Liver (tissue), 9 donors: ENCODE data around the gene WWC1. TPM values are rescaled to one million over a fixed set of nuclear protein-coding genes. Genes with fewer than 3 reads are reported as not detected.

ENCODE experiments used
- DNase-seq: peaks from one replicate; pipeline ENCODE4 v3.0.0-alpha.2; 2017; ENCODE audit warnings: low spot score
- H3K27ac ChIP-seq, 2 donors: one replicate each; pipeline ENCODE4 v1.7.0; 2013; ENCODE audit warnings: inconsistent platforms in 2 of 2, low read length in 2 of 2, control low read depth in 1 of 2, low read depth in 1 of 2, mild to moderate bottlenecking in 1 of 2
- H3K27me3 ChIP-seq, 4 donors: one replicate each; pipeline versions ENCODE4 v1.6.1 to v1.7.0; 2013; ENCODE audit warnings: low read length in 3 of 4, inconsistent platforms in 1 of 4, mild to moderate bottlenecking in 1 of 4, moderate library complexity in 1 of 4; ENCODE audit not compliant: control insufficient read depth in 4 of 4, insufficient read depth in 4 of 4
- H3K36me3 ChIP-seq, 4 donors: one replicate each; pipeline versions ENCODE4 v1.6.1 to v1.7.0; 2013; ENCODE audit warnings: low read length in 3 of 4, mild to moderate bottlenecking in 3 of 4, low read depth in 1 of 4, moderate library complexity in 1 of 4; ENCODE audit not compliant: control insufficient read depth in 4 of 4, insufficient read depth in 3 of 4
- H3K4me1 ChIP-seq, 4 donors: one replicate each; pipeline versions ENCODE4 v1.6.1 to v1.7.0; 2013; ENCODE audit warnings: low read length in 3 of 4, mild to moderate bottlenecking in 3 of 4, moderate library complexity in 1 of 4; ENCODE audit not compliant: control insufficient read depth in 4 of 4, insufficient read depth in 4 of 4
- H3K4me3 ChIP-seq, 3 donors: one replicate each; pipeline versions ENCODE4 v1.6.1 to v1.7.0; 2013; ENCODE audit warnings: low read length in 3 of 3, control low read depth in 1 of 3, low read depth in 1 of 3, mild to moderate bottlenecking in 1 of 3
- H3K9ac ChIP-seq, 2 donors: one replicate each; pipeline ENCODE4 v1.7.0; 2013; ENCODE audit warnings: low read length in 2 of 2, mild to moderate bottlenecking in 2 of 2, moderate library complexity in 2 of 2, control low read depth in 1 of 2, low read depth in 1 of 2
- H3K9me3 ChIP-seq, 4 donors: one replicate each; pipeline versions ENCODE4 v1.6.1 to v1.7.0; 2013; ENCODE audit warnings: low read length in 3 of 4; ENCODE audit not compliant: control insufficient read depth in 4 of 4
- ATF3 ChIP-seq: IDR thresholded peaks from 2 replicates; pipeline ENCODE4 v1.6.1; 2016; ENCODE audit warnings: antibody characterized with exemption
- EGR1 ChIP-seq, 2 donors: IDR thresholded peaks; 2 replicates each; pipeline ENCODE4 v1.6.1; 2016 to 2018; ENCODE audit warnings: antibody characterized with exemption in 2 of 2, low read depth in 2 of 2
- FOXA1 ChIP-seq: IDR thresholded peaks from 2 replicates; pipeline ENCODE4 v1.6.1; 2016; ENCODE audit warnings: antibody characterized with exemption
- FOXA2 ChIP-seq: IDR thresholded peaks from 2 replicates; pipeline ENCODE4 v1.6.1; 2016; ENCODE audit warnings: antibody characterized with exemption
- GABPA ChIP-seq, 2 donors: IDR thresholded peaks in 1 of 2; conservative IDR thresholded peaks in 1 of 2; 2 replicates each; pipeline ENCODE4 v1.6.1; 2016; ENCODE audit warnings: antibody characterized with exemption in 2 of 2, mild to moderate bottlenecking in 1 of 2, moderate library complexity in 1 of 2
- HNF4A ChIP-seq, 2 donors: conservative IDR thresholded peaks; 2 replicates each; pipeline ENCODE4 v1.6.1; 2016; ENCODE audit warnings: antibody characterized with exemption in 2 of 2, mild to moderate bottlenecking in 2 of 2
- HNF4G ChIP-seq: IDR thresholded peaks from 2 replicates; pipeline ENCODE4 v1.6.1; 2016; ENCODE audit warnings: antibody characterized with exemption
- NR2F2 ChIP-seq: IDR thresholded peaks from 2 replicates; pipeline ENCODE4 v1.6.1; 2016; ENCODE audit warnings: antibody characterized with exemption
- RAD21 ChIP-seq, 2 donors: IDR thresholded peaks; 2 replicates each; pipeline ENCODE4 v1.6.1; 2016; ENCODE audit warnings: antibody characterized with exemption in 2 of 2, mild to moderate bottlenecking in 2 of 2
- RXRA ChIP-seq, 2 donors: IDR thresholded peaks; 2 replicates each; pipeline ENCODE4 v1.6.1; 2017 to 2018; ENCODE audit warnings: antibody characterized with exemption in 2 of 2, mild to moderate bottlenecking in 1 of 2
- SP1 ChIP-seq: IDR thresholded peaks from 2 replicates; pipeline ENCODE4 v1.6.1; 2018; ENCODE audit warnings: antibody characterized with exemption, mild to moderate bottlenecking
- TAF1 ChIP-seq: conservative IDR thresholded peaks from 2 replicates; pipeline ENCODE4 v1.6.1; 2016; ENCODE audit warnings: antibody characterized with exemption, mild to moderate bottlenecking
- WGBS: extraction: QIAGEN DNeasy Blood & Tissue Kit; methylation state at CpG from one replicate; pipeline ENCODE4 v1.1.7; 2013; 5-methylcytosine and 5-hydroxymethylcytosine counted together
- polyA plus RNA-seq, 2 donors: library from polyadenylated mRNA; stranded (reverse) in 1 of 2; unstranded in 1 of 2; fragments of 200-250 nt in 1 of 2; fragments of >200 nt in 1 of 2; fragmentation: Nextera tagmentation in 1 of 2; extraction: Ambion mirVana in 1 of 2; gene quantifications; one replicate each; pipeline versions ENCODE4 v1.2.1 to v1.2.3, GENCODE V29; 2013 to 2015
- total RNA-seq, 2 donors: library from RNA; depleted of rRNA; stranded (reverse); fragments of >200 nt; gene quantifications; one replicate each; pipeline ENCODE4 v1.2.3, GENCODE V29; 2014
- TF ChIP-seq, protein P1 (sequence below): IDR thresholded peaks from 2 replicates; pipeline ENCODE4 v1.6.1; 2016; ENCODE audit warnings: antibody characterized with exemption
- TF ChIP-seq, protein P2 (sequence below): IDR thresholded peaks from 2 replicates; pipeline ENCODE4 v1.6.1; 2016; ENCODE audit warnings: antibody characterized with exemption, mild to moderate bottlenecking
- donor health status: healthy.
- donor health status: healthy.
- donor health status: healthy.
- donor health status: healthy.
- donor health status: healthy.

The WWC1 gene
- total and polyA plus RNA-seq, 4 donors, result 5.9 to 25.1 (median 14.8) TPM

- TF ChIP-seq GABPA (IDR thresholded peaks at IDR 0.05 in 1 of 2, conservative IDR thresholded peaks at IDR 0.05 in 1 of 2) (no peak), FOXA1 (no peak), RXRA (IDR thresholded peaks at IDR 0.05) (no peak), TAF1 (no peak)
- TF ChIP-seq, protein P1, sequence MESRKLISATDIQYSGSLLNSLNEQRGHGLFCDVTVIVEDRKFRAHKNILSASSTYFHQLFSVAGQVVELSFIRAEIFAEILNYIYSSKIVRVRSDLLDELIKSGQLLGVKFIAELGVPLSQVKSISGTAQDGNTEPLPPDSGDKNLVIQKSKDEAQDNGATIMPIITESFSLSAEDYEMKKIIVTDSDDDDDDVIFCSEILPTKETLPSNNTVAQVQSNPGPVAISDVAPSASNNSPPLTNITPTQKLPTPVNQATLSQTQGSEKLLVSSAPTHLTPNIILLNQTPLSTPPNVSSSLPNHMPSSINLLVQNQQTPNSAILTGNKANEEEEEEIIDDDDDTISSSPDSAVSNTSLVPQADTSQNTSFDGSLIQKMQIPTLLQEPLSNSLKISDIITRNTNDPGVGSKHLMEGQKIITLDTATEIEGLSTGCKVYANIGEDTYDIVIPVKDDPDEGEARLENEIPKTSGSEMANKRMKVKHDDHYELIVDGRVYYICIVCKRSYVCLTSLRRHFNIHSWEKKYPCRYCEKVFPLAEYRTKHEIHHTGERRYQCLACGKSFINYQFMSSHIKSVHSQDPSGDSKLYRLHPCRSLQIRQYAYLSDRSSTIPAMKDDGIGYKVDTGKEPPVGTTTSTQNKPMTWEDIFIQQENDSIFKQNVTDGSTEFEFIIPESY, result no peak
Observed at GRCh38 chr5:168359820-168360460, 68.5 kb downstream of the WWC1 start (continued).

DNA sequence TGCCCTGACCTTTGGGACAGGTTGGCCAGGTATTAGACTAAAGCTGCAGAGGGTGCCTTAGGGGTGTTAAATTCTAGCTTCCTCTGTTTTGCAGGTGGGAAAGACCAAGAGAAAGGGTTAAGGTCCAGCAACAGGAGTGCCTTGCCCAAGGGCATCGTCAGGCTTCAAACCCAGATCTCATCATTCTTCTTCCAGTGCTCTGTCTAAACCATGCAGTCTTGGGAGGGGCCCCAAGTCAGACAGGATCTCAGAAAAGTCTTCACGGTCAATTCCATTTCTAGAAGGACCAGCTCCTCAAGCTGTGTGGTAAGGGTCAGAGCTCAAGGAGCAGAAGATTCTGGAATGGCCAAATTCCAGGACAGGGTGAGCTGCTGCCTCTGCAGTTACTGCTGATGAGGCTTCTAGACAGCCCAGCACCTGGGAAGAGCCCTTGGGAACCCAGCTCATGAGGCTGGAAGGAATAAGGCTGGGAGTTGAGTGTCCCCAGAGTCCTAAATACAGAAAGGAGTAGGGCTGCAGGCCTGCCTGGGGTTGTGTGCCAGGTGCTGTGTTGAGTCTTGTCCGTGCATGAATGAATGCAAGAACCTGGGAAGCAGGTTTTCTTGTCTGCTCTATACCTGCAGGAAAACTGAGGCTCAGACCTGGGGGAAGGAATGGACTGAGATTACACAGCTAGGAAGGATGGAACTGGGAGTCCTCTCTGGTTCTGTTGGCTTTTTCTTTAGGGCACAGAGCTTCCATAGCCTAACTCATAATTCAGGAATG is 69.3 kb downstream of the WWC1 start:
- Histone ChIP-seq H3K4me3 (no peak overlapping the region), H3K9me3 (no peaks in the 10 kb centered on the region), H3K27ac (no peak overlapping the region), H3K9ac (no peak overlapping the region), H3K4me1 (peaks cover 8 to 22% (median 15%) of the 10 kb centered on the region in 4 donors), H3K36me3 (no peaks in the 10 kb centered on the region), H3K27me3 (no peaks in the 10 kb centered on the region)
- TF ChIP-seq FOXA2, result no peak
- no peak for TF ChIP-seq ATF3
- no peak for TF ChIP-seq SP1
- TF ChIP-seq, protein P2, sequence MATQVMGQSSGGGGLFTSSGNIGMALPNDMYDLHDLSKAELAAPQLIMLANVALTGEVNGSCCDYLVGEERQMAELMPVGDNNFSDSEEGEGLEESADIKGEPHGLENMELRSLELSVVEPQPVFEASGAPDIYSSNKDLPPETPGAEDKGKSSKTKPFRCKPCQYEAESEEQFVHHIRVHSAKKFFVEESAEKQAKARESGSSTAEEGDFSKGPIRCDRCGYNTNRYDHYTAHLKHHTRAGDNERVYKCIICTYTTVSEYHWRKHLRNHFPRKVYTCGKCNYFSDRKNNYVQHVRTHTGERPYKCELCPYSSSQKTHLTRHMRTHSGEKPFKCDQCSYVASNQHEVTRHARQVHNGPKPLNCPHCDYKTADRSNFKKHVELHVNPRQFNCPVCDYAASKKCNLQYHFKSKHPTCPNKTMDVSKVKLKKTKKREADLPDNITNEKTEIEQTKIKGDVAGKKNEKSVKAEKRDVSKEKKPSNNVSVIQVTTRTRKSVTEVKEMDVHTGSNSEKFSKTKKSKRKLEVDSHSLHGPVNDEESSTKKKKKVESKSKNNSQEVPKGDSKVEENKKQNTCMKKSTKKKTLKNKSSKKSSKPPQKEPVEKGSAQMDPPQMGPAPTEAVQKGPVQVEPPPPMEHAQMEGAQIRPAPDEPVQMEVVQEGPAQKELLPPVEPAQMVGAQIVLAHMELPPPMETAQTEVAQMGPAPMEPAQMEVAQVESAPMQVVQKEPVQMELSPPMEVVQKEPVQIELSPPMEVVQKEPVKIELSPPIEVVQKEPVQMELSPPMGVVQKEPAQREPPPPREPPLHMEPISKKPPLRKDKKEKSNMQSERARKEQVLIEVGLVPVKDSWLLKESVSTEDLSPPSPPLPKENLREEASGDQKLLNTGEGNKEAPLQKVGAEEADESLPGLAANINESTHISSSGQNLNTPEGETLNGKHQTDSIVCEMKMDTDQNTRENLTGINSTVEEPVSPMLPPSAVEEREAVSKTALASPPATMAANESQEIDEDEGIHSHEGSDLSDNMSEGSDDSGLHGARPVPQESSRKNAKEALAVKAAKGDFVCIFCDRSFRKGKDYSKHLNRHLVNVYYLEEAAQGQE, result no peak
- TF ChIP-seq, protein P1, result no peak
- TF ChIP-seq HNF4A (conservative IDR thresholded peaks at IDR 0.05), result no peak
- no peak for TF ChIP-seq EGR1 (IDR thresholded peaks at IDR 0.05; ENCODE audit: low read depth in 2 of 2)
- TF ChIP-seq HNF4G, result no peak
- TF ChIP-seq NR2F2, result no peak
- no peak for TF ChIP-seq TAF1
- no peak for TF ChIP-seq RAD21 (IDR thresholded peaks at IDR 0.05)
- no peak for DNase-seq
- 91% methylated on average over 3 of the region's 3 CpGs for WGBS
